Stimulated activated CD4-positive, alpha-beta T cell treated with anti-CD3 and anti-CD28 coated beads, Interleukin-12 subunit alpha, Interleukin-12 subunit beta, amount 100 ng/mL, for 4 hours (primary cell): Measurements from ENCODE around the gene ADCY3.

Experiments used
- DNase-seq: peaks from one replicate; pipeline ENCODE4 v3.0.0-alpha.2; 2020

The ADCY3 gene

DNA sequence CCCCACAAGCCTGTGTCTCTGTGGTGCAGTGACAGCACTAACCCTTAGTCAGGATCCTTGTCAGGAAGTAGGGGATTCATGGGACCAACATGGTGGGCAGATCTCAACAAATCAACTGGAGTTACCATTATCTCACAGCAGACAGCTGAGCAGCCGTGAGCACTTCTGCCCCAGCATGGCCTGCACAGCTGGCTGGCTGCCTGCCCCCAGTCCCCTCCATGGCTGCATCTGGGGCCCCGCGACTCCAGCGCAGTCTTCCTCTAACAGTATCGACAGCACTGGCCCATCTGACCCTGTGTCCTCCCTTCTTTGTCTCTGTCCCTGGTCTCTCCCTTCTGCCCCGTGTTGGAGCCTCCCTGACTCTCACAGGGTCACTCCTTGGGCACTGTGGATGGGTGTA is 4.7 kb upstream of the ADCY3 start:
- DNase-seq, result no peak

DNA sequence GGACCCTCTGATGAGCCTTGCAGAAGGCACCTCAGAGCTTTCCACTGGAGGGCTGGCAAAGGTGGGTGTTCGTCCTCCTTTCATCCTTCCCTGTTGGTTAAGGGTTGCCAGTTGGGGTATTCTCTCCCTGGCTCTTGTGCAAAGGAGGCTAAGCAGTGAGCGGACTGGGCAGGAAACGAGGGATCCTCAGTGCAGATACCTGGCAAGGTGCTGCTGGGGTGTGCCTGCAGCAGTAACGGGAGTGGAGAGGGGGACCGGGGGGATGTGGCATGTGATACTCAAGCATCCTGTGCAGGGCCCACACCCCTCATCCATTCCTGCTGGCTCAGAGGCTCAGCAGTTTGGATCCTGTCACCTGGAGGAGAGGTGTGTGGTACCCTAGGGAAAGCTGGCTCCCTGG is 4.2 kb upstream of the ADCY3 start:
- DNase-seq, result no peak

GRCh38 chr2:24923106-24923505 is 3.1 kb upstream of the ADCY3 start:
- DNase-seq, result no peak

DNA sequence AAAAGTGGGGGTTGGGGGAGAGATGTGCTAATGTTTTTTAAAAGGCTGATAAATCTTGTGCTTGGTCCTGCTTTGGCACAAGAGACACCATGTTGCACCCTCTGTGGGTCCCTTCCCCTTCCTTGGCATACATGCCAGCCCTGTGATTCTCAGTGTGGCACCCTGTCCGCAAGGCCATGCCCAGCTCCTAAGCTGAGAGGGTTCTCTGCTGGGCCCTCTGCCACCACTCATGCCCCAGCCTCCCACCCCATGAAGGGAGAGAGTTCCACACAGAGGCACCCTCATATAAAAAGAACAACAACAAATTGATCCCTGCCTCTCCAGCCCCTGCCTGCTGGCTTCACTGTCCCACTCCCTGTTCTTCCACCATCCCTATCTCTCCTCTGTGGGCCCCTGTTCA is 2.5 kb upstream of the ADCY3 start:
- DNase-seq, result no peak

DNA sequence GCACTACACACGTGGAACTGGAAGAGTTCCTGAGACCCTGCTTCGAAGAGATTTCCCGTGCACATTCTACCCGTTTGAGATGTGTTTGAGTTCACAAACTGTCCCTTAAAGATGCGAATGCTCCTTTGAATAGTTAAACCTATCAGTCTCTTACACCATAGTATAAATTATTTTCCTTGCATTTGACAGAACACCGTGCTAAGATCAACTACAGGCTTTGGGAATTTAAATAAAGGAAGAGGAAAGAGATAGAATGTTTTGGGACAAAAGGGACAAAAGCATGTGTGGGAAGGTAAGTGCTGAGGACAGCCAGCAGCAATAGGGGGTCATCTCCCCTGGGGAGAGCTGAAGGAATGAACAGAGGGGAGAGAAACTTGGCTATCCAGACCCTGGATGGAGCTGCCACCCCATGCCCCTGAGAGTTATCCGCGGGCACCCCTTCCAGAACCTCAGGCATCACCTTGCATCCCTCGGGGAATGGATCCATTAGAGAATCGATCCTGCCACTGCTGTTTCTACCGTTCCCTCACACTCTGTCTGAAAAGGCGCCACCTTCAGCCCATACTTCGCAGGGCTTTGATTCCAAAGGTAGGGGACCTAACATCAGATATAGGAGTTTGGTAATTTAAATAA is 888 bp upstream of the ADCY3 start:
- no peak for DNase-seq

DNA sequence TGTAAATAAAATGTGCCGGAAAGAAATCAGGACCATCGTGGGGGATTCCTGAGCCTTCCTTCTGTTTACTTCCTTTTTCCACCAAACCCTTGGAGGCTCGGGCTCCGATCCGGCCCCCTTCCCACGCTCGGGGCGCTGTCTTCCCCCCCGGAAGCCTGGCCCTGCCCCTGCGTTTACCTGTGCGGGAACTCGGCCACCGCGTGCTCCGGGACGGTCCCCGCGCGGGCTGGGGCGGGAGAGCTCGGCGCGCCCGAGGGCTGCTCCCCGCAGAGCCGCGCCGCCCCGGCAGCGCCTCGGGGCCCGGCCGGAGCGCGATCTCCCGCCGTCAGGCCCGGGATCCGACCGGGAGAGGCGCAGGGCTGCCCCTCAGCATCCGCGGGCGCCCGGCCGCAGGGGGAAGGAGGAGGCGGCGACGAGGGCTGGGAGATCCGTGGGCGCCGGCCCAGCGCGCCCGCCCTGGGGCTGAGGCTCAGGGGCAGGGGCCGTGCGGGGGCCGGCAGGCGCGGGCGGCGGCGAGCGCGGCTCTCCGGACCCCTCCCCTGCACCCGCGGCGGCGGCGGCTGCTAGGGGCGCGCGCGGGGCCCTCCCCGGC is 435 bp downstream of the ADCY3 start:
- DNase-seq, result peak; percentile 39

DNA sequence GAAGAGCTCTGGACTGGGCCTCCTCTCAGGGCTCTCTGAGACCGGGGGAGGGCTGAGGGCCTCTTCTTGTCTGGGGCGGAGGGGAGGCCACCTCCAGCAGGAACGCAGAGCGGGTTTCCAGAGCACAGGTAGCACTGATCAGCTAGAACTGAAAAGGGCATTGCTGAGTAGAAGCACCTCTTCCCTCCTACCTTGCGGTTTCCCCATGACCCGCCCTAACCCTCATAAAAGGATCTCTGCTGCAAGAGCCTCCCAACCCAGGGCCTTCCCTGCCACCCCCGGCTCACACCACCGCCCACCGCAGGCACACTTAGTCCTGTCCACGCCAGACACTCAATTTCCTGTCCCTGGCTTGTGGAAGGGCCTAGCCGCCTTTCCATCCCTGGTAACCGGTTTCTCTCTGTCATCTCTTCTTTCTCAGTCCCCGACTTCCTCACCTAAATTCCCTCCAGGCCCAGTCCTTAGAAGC is 966 bp downstream of the ADCY3 start:
- DNase-seq, result peak; percentile 45

- no peak for DNase-seq
Observed at GRCh38 chr2:24918326-24919036, 1.6 kb downstream of the ADCY3 start.

DNA sequence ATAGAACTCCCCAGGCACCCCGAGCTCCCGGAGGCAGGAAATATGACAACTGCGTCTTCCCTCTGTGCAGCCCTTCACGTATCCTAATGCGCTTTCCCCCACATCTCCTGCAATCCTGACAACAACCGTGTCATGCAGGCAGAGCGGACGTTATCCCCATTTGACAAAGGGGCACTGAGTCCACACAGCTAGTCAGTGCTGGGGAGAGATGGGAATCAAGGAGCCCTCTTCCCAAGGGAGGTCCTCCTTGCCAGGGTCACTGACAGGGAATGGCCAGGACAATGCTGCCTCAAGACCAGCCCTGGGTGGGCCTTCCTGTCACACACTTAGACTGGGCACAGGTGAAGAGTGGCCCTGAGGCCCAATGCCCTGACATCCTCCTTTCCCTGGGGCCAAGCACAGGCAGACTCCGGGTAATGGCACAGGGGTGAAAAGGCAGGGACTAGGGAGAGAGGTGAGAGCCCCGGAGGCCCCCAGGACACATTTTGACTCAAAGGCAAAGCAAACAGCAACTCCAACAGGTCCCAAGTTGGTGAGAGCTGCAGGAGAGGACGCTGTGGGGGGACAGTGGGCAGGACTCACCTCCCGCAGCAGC is 2.2 kb downstream of the ADCY3 start:
- DNase-seq, result no peak

DNA sequence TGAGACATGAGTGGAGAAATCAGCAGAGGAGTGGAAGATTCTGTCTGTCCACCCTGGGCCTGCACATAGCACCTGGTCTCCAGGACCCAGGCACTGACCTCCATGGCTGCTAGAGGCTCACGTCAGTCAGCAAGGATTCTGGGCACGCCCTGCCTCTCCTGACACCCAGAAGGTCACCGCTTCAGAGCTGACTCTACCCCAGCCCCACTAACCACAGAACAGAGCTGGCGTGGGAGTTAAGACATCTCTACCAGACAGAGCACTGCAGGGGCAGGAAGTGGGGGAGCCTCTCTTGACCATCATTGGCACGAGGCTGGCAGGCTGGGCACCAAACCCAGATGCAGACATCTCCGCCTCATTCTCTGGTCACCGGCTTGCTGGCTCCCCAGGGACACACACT is 3.0 kb downstream of the ADCY3 start:
- no peak for DNase-seq

- DNase-seq, result no peak
Observed at GRCh38 chr2:24915796-24916195, 4.2 kb downstream of the ADCY3 start.

DNA sequence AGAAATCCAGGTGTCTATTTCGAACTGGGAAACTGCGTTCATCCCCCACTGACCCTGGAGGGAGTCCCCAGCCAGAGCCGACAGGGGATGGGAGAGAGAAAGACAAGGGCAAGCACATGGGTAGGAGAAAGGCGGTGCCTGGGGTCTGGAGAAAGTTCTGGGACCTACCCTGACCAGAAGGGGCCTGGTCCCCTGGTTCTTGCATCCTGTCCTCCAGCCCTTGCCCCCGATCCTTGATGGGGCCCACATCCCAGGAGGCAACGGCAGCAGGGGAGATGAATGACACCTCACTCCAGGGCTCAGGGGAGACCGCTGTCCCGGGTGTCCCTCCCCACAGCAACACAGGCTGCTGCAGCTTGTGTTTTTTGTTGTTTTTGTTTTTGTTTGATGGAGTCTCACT is 4.9 kb downstream of the ADCY3 start:
- DNase-seq, result no peak

DNA sequence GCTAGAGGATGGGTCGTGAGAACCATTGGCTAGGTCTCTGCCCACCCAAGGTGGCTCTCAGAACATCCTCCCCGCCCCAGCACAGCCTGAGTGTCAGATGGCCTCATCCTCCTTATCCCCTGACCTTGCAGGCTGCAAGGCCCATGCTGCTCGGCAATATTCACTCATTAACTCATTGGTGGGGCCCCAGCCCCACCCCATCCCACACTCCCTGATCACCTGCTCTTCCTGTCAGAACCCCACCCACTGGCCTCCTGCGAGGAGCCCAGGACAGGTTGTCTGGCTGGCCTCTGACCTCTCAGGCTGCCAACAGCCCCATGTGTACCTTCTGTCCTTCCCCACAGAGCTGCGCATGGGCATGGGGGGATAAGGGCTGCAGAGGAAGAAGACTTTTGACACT is 5.3 kb downstream of the ADCY3 start:
- no peak for DNase-seq

DNA sequence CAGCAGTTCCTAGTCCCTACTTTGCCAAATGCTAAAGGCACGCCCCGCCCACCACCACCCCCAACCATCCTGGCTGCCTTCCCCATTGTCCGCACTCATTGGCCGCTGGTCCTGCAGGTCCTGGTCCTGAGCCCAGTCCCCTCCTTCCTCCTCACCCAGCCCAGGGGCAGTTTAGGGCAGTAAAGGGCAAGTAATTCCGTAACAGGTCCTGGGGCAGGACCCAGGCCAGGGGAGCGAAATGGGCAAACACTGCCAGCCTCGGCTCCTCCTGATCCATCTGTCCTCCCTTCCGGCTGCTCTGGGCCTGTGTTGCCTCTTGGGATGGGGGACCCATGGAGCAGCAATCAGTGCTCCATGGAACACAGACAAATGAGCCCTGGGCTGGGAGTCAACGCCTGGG is 6.1 kb downstream of the ADCY3 start:
- no peak for DNase-seq

- no peak for DNase-seq
Observed at GRCh38 chr2:24912986-24913385, 7.1 kb downstream of the ADCY3 start.

GRCh38 chr2:24912523-24912922 is 7.5 kb downstream of the ADCY3 start:
- no peak for DNase-seq

DNA sequence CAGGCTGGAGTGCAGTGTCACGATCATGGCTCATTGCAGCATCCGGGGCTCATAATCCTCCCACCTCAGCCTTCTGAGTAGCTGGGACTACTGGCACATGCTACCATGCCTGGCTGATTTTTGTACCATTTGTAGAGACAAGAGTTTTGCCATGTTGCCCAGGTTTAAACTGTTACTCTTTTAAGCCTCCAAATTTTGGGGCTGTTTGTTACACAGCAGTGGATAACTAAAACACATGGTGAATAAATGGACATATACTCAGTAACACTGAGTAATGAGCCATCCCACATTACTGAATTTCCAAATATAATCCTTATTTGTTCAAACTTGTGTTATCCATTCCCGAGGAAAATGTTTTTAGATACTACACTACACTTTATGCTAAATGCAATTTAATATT is 9.8 kb downstream of the ADCY3 start:
- DNase-seq, result no peak

GRCh38 chr2:24909555-24910177 is 10.4 kb downstream of the ADCY3 start:
- DNase-seq, result no peak

GRCh38 chr2:24908461-24908901 is 11.6 kb downstream of the ADCY3 start:
- no peak for DNase-seq

DNA sequence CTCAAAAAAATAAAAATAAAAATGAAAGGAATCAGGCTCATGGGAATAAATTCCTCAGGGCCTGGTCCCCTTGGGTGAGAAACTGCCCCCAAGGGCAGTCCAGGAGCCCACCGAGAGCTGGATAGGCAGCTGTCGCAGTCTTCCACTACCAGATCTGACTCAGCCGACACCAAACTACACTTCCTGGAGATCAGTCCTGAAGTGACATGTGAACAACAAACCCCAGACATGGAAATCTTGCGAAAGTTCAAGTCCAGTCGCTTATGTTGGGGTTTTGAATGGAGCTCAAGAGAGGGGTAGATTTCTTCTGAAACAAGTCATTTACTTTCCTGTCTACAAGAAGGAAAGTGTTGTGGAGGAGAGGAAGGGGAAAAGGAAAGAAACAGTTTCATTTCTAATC is 12.9 kb downstream of the ADCY3 start:
- no peak for DNase-seq

GRCh38 chr2:24906466-24906865 is 13.6 kb downstream of the ADCY3 start:
- no peak for DNase-seq

DNA sequence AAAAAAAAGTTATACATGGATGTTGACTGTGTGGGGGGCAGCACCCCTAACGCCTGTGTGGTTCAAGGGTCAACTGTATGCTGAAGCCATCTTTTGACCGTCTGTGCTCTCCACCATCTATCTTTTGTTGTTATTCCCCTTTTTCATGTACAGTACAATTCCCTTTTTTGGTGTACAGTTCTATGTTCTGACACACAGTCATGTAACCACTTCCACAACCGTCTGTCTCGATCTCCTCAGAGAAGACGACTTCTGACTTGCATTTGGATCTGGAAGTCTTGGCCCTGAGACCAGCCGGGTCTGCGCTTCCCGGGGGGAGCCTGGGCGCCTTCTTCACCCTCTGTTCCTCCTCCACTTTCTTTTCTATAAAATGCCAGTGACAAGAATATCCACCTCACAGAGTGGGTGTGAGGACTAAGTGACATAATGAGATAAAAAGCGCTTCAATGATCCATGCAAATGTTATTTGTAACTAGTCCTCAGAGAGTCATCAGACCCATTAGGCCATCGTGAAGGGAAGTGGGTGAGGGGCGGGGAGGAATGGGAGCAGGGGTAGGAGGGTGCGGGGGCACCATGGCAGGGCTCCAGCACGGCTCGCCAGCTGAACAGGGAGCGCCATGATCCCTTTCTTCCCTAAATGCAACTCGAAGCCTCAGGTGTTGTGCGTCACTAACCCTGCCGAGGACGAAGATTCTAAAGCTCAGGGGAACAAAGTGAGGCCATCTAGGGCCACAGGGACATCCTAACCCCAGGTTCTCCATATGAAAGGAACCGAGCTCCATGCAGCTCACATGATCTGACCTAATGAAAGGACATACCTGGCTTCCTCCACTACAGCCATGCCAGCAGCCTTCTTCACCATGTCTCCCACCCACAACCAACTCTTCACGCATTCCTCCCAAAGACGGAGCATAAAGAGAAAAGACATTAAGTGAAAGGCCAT is 16.6 kb downstream of the ADCY3 start:
- DNase-seq, result no peak
